T1000 (cell line): ENCODE results near the gene GORASP1.

Experiments used
- DNase-seq: peaks from one replicate; lab custom pipeline; 2025; ENCODE audit warnings: mixed read lengths; lab: John Stamatoyannopoulos, UW

Gene GORASP1

GRCh38 chr3:39107388-39108199 lies at the start of gene GORASP1, which contains the start of gene TTC21A:
GORASP1 (minus strand) TSS chr3:39107627; CDS start chr3:39107541, 86 bp downstream.
TTC21A (plus strand) TSS chr3:39107680; CDS start chr3:39107838, 158 bp downstream.
- DNase-seq = peak; percentile 79

- no peak for DNase-seq
Measured at GRCh38 chr3:39156421-39156820, 49.0 kb upstream of the GORASP1 start.

DNA sequence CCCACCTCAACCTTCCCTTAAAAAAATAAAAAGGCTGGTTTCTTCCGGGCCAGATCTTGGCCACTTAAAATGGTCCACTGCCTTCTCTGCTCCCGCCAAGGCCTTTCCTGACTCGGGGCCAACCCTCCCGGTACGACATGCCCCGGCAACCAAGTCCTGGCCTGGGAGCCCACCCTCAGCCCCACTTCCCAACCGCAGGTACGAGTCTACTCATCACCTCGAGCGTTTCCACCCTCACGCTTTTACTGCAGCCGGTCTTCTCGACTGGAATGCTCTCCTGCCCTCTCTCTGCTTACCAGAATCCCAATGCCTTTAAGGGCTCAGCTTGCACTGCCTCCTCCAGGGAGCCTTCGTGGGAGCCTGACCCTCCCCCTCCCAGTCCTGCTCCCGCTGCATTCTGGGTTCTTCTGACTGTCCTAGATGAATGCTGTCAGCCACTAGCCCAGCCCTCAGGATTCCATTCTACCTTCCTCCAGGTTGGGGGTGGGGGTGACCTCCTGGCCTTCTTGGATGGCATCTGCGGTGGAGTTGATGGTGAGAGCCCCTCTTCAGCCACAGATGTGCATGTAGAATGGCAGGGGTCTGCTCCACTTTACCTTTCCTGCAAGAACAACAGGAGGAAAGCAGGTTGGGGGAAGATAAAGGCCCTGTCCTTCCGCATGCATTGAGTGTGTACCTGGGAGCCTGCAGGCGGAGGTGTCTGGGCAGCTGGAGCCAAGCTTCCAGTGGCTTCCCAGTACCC lies 47.0 kb upstream of the GORASP1 start:
- DNase-seq = no peak

GRCh38 chr3:39153977-39154279 lies 46.5 kb upstream of the GORASP1 start:
- DNase-seq = no peak

DNA sequence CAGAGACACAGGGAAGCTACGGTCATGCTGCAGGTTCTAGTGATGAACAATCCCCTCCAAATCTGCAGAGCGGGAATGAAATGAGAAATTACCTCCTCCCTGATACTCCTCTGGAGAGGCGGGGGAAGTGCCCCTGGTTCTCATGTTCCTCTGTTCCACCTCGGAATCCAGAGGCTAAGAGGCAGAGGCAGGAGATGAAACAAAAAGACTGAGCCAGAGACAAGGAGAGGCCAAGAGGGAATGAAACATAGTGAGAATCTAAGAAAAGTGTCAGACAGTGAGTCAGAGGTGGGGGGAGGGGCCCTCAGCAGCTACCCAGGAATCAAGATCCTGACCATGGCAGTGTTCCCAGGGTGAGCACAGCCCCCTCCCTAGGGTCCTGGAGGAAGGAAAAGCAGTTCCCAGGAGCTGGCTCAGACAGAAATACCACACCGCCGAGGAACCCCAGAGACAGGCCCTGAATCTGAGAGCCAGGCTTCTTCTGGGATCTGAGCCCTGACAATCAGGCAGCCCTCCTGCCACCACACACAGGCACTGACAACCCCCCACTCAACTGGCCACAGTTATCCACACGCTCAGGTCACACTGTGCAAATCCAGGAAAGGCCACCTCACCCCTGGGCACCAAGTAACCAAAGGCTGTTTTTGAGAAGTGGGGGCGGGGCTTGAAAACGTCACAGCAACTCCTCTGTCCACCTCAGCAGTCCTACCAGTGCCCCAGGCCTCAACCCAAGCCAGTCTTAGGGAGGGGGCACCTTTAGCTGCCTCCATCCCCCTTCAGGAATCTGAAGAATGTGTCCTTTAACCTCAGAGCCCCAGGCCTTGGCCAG lies 43.6 kb upstream of the GORASP1 start:
- peak; percentile 88 for DNase-seq

DNA sequence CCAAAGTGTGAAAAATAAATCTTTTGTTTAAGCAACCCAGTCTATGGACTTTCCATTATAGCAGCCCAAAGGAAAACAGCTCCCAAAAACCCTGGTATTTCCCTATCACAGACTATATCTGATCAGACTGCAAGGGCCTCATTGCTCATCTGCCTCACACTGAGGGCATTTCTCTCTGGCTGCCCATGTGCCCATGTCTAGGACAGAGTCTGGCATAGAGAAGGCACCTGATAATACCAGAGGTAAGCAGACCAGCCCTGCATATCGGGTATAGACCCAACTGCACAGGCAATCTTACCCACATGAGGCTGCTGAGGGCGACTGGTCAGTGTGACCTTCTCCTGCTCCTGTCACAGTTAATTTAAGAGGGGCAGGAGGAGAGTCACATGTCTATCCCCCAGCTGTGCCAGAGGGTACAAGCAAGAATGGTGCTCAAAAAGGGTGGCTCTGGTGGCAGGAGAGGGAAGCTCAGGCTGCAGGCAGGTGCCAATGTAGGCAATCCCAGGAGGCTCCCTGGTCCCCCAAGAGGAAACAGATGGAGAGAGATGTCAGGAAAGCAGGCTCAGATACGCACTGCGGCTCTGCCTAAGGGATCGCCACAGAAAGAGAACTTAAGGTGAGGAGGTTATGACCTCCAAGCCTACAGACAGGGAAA lies 42.8 kb upstream of the GORASP1 start:
- no peak for DNase-seq

DNA sequence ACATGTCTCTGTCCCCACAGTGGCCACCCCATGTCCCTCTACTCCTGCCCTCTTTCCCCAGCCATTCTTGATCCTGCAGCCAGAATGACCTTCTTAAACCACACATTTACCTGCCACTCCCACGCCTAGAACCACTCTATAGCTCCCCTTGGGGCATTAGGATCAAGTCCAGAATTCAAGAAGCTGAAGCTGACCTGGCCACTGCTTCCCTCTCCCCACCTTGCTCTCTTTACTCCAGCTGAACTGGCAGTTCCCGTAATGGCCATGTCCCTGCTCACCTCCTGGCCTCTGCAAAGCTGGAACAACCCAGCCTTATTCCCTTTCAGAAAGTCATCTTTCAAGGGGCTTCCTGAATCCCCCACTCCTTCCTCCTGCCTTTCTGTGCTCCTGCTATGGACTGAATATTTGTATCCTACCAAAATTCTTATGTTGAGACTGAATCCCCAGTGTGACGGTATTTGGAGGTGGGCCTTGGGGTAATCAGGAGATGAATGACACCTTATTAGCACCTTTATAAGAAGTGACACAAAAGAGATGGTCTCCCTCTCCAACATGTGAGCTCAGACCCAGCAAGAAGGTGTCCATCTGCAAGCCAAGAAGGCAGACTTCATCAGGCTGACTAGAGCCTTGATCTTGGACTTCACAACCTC lies 42.2 kb upstream of the GORASP1 start:
- DNase-seq = no peak

- DNase-seq = no peak
Measured at GRCh38 chr3:39149059-39149455, 41.6 kb upstream of the GORASP1 start.

DNA sequence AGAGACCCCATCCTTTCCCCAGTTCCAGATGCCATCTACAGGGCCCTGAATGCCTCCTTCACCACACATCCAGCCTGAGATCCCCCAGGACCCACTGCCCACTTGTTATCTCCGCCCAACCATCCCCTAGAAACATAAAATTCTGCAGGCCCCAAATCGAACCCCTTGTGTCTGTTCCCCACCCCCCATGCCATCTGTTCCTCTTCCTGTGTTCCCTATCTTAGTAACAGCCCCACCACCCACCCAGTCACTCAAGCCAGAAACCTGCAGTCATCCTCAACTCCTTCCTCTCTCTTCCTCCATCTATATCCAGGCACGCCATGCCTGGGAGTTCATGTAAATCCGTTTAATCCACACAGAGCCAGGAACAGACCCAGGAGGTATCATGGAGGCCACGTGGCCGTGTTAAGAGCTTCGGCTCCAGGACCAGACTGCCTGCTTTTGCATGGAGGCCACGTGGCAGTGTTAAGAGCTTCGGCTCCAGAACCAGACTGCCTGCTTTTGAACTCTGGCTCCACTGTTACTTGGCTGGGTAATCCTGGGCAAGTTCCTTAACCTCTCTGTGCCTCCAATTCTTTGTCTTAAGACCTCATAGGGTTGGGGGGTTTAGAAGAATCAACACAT lies 41.1 kb upstream of the GORASP1 start:
- no peak for DNase-seq

DNA sequence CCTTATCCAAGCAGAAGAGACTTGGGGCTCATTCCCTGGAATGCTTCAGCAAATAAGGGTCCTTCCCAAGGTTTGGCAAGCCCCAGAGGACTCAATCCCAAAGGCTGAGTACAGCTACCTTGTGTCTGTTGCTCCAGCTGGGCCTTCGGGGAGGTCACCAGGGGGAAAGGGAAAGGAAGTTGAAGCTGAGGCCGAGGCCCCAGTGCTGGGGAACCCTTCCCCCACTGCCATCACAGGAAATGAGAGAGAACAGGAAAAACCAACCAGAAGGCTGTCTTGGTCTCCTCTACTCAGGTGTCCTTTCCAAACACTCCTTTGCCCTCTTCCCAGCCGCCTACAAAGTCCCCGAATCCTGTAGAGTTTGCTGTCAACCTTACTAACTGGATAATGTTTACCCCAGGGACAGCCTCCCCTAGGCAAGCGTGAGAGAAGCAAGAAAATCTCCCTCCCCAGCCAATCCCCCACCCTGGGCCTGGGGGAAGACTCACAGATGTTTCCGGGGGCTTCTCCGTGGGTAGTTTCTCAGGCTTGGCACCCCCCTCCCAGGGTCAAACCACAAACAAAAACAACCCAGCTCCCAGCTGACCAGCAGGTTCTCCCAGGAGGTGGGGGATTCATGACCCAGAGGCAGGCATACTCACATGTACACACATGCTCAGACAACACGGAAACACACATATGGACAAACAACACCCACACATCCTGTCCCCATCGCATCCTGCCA lies 40.4 kb upstream of the GORASP1 start:
- no peak for DNase-seq

GRCh38 chr3:39146611-39147591 lies 39.5 kb upstream of the GORASP1 start:
- peak; percentile 73 for DNase-seq

- no peak for DNase-seq
Measured at GRCh38 chr3:39146083-39146501, 38.7 kb upstream of the GORASP1 start.

GRCh38 chr3:39144748-39145380 lies 37.4 kb upstream of the GORASP1 start:
- no peak for DNase-seq

DNA sequence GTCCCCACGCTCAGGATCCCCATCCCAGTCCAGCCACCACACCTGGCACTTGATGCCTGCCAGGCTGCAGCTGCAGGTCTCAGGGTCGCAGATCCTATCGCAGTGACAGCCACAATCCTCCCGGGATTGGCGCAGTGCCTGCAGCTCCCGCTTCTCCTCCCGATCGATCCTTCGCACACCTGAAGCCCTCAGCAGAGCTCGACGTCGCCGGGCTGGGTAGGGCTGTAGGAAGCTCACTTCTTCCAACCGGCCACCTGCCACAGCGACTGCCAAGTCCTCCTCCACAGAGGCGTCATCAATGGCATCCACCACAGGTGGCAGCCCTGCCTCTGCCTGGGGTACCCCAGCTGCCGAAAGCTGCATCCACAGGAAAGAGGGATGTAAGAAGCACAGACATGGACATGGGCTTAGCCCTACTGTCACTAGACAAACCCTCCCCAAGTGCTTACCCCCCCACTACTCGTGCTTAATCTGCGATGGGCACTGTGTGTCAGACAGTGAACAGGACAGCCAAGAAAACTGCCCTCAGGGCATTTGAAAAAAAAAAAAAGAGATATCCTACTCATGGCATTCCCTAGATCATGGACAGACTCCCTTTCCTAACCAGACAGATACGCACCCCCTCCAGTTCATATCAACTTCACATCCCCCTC lies 36.8 kb upstream of the GORASP1 start:
- DNase-seq = no peak

- no peak for DNase-seq
Measured at GRCh38 chr3:39143051-39143885, 35.8 kb upstream of the GORASP1 start.

DNA sequence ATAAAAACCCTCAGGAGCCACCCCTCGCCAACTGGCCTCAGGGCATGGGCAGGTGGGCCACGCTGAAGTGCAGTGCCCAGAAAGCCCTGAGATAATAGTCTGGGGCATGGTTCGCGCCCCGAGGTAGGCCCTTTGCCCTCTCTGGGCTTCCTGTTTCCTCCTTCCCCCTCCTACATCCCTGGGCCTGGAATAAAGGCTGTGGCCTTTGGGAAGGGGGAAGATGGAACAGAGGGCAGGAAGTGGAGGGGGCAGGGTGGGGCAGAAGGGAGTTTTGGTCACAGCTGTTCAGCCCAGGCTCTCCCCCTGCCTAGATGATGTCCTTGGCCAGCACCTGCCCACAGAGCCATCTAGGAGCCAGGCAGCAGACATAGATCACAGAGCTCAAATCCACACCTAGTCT lies 34.6 kb upstream of the GORASP1 start:
- DNase-seq = no peak
